NT2/D1 (cell line): Measurements from ENCODE around the gene ASGR1.

Experiments used
- YY1 ChIP-seq: IDR thresholded peaks from 2 replicates; pipeline ENCODE4 v1.6.1; 2011; ENCODE audit not compliant: insufficient read length, insufficient read depth
- ZNF274 ChIP-seq: IDR thresholded peaks from 2 replicates; pipeline ENCODE4 v1.6.1; 2011; ENCODE audit warnings: mild to moderate bottlenecking, low read depth, low read length

DNA sequence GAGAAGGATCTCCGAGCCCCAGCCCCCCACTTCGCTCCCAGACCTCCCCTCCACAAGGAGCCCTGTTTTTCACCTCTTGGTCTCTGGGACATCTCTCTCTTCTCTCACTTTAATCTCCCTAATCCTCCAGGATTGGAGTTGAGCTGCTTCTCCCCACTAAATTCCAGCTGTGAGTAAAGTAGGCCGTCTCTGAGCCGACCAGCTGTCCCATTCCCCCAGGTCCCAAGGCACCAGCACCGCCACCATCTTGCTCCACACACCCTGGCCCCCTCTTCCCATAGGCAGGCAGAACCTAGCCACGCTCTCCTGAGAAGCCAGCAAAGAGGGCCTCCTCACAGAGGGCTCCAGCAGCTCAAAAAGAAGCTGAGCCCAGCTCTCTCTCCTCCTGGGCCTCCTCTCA lies 39.6 kb upstream of the ASGR1 start:
- TF ChIP-seq ZNF274 (no peak), YY1 (no peak)
